ENCODE results near the gene SAC3D1. TPM values are rescaled to one million over a fixed set of nuclear protein-coding genes. Genes with fewer than 3 reads are reported as not detected.

Gene SAC3D1
- polyA plus RNA-seq, 4 donors = 6.9 to 18.1 (median 9.0) TPM

Other genes with a start within 250 kb of the SAC3D1 start
- 10 to 100 TPM in 2 of 4 donors, 1 to 10 TPM in 2; 9.2 to 13.6 (median 9.9) TPM for gene MAP4K2, start 238.0 kb upstream of the SAC3D1 start, polyA plus RNA-seq
- 10 to 100 TPM; 17.6 to 28.3 (median 25.2) TPM for gene MEN1, start 230.7 kb upstream of the SAC3D1 start, polyA plus RNA-seq
- 10 to 100 TPM in 3 of 4 donors, 1 to 10 TPM in 1; 8.3 to 36.5 (median 19.5) TPM for gene CDC42BPG, start 196.6 kb upstream of the SAC3D1 start, polyA plus RNA-seq
- gene EHD1, start 162.6 kb upstream of the SAC3D1 start, polyA plus RNA-seq = 10 to 100 TPM; 31.3 to 94.0 (median 34.5) TPM
- gene ATG2A, start 124.0 kb upstream of the SAC3D1 start, polyA plus RNA-seq = 10 to 100 TPM; 18.0 to 35.7 (median 24.7) TPM
- gene PPP2R5B, start 116.5 kb upstream of the SAC3D1 start, polyA plus RNA-seq = 10 to 100 TPM in 3 of 4 donors, 1 to 10 TPM in 1; 8.2 to 15.9 (median 13.6) TPM
- under 1 TPM in 2 of 4 donors, not detected in 2; 0.13 to 0.19 TPM for gene GPHA2, start 105.3 kb upstream of the SAC3D1 start, polyA plus RNA-seq
- gene MAJIN, start 69.1 kb upstream of the SAC3D1 start, polyA plus RNA-seq = under 1 TPM in 1 of 4 donors, not detected in 3; 0.25 TPM
- gene BATF2, start 44.2 kb upstream of the SAC3D1 start, polyA plus RNA-seq = 10 to 100 TPM in 2 of 4 donors, 1 to 10 TPM in 2; 8.1 to 22.7 (median 10.9) TPM
- gene ARL2, start 27.1 kb upstream of the SAC3D1 start, polyA plus RNA-seq = 100 to 1,000 TPM in 1 of 4 donors, 10 to 100 TPM in 3; 72.0 to 121 (median 85.9) TPM
- gene SNX15, start 13.8 kb upstream of the SAC3D1 start, polyA plus RNA-seq = 10 to 100 TPM; 23.2 to 46.6 (median 31.0) TPM
- 100 to 1,000 TPM in 2 of 4 donors, 10 to 100 TPM in 2; 26.5 to 436 (median 104) TPM for gene NAALADL1, start 17.3 kb downstream of the SAC3D1 start, polyA plus RNA-seq
- 10 to 100 TPM in 2 of 4 donors, 1 to 10 TPM in 1, under 1 TPM in 1; 0.54 to 19.3 (median 8.8) TPM for gene CDCA5, start 42.8 kb downstream of the SAC3D1 start, polyA plus RNA-seq
- gene ZFPL1, start 43.0 kb downstream of the SAC3D1 start, polyA plus RNA-seq = 10 to 100 TPM; 40.5 to 65.8 (median 53.7) TPM
- gene VPS51, start 55.0 kb downstream of the SAC3D1 start, polyA plus RNA-seq = 100 to 1,000 TPM; 111 to 159 (median 136) TPM
- gene TM7SF2, start 70.7 kb downstream of the SAC3D1 start, polyA plus RNA-seq = 10 to 100 TPM; 21.1 to 64.6 (median 40.3) TPM
- gene ZNHIT2, start 76.5 kb downstream of the SAC3D1 start, polyA plus RNA-seq = 10 to 100 TPM in 3 of 4 donors, 1 to 10 TPM in 1; 7.7 to 13.6 (median 13.0) TPM
- 1,000 to 10,000 TPM in 2 of 4 donors, 100 to 1,000 TPM in 2; 960 to 1,177 (median 1,066) TPM for gene FAU, start 80.9 kb downstream of the SAC3D1 start, polyA plus RNA-seq
- gene MRPL49, start 81.1 kb downstream of the SAC3D1 start, polyA plus RNA-seq = 10 to 100 TPM; 35.2 to 65.7 (median 50.6) TPM
- gene SYVN1, start 93.3 kb downstream of the SAC3D1 start, polyA plus RNA-seq = 10 to 100 TPM; 10.5 to 34.4 (median 19.5) TPM
- gene SPDYC, start 129.0 kb downstream of the SAC3D1 start, polyA plus RNA-seq = under 1 TPM in 1 of 4 donors, not detected in 3; 0.13 TPM
- gene CAPN1, start 140.7 kb downstream of the SAC3D1 start, polyA plus RNA-seq = 100 to 1,000 TPM; 107 to 218 (median 205) TPM
- gene POLA2, start 220.8 kb downstream of the SAC3D1 start, polyA plus RNA-seq = 10 to 100 TPM in 2 of 4 donors, 1 to 10 TPM in 2; 1.3 to 14.8 (median 9.1) TPM